Effector memory CD4-positive, alpha-beta T cell (primary cell): Measurements from ENCODE around the gene CR1.
"Not testable (repeated sequence)": the region's sequence is repeated elsewhere in the genome, so short reads cannot be mapped to it uniquely, and the experiment has no call there.

Experiments
- DNase-seq, 3 donors: peaks; one replicate each; pipeline ENCODE4 v3.0.0-alpha.2; 2020
- H3K27ac ChIP-seq: 2 replicates; pipeline ENCODE4 v1.7.0; 2013; ENCODE audit warnings: mild to moderate bottlenecking, low read length, moderate library complexity; ENCODE audit not compliant: insufficient read depth, poor library complexity, severe bottlenecking
- H3K27me3 ChIP-seq: replicated peaks from 2 replicates; pipeline ENCODE4 v1.7.0; 2013; ENCODE audit warnings: mild to moderate bottlenecking, low read length; ENCODE audit not compliant: insufficient read depth, control insufficient read depth, poor library complexity, severe bottlenecking
- H3K36me3 ChIP-seq: 2 replicates; pipeline ENCODE4 v1.7.0; 2013; ENCODE audit warnings: mild to moderate bottlenecking, low read length, moderate library complexity; ENCODE audit not compliant: control insufficient read depth, insufficient read depth
- H3K4me1 ChIP-seq: 2 replicates; pipeline ENCODE4 v1.7.0; 2013; ENCODE audit warnings: low read length, mild to moderate bottlenecking; ENCODE audit not compliant: control insufficient read depth, insufficient read depth, poor library complexity, severe bottlenecking
- H3K4me3 ChIP-seq: 2 replicates; pipeline ENCODE4 v1.7.0; 2013; ENCODE audit warnings: low read length, low read depth, mild to moderate bottlenecking; ENCODE audit not compliant: insufficient read depth, poor library complexity, severe bottlenecking
- H3K9me3 ChIP-seq: 2 replicates; pipeline ENCODE4 v1.7.0; 2013; ENCODE audit warnings: mild to moderate bottlenecking, low read length, moderate library complexity; ENCODE audit not compliant: control insufficient read depth

Gene CR1

GRCh38 chr1:207612762-207613161, 116.8 kb downstream of the CR1 start:
- Histone ChIP-seq H3K36me3 (no peaks in the 10 kb centered on the region), H3K27me3 (no peaks in the 10 kb centered on the region), H3K27ac (no peak overlapping the region), H3K4me3 (no peak overlapping the region), H3K4me1 (no peaks in the 10 kb centered on the region), H3K9me3 (no peaks in the 10 kb centered on the region)
- no peak for DNase-seq

- no peaks in the 10 kb centered on the region for H3K9me3 ChIP-seq
- no peak overlapping the region for H3K4me3 ChIP-seq
- H3K36me3 ChIP-seq = no peaks in the 10 kb centered on the region
- H3K27ac ChIP-seq = no peak overlapping the region
- H3K4me1 ChIP-seq = no peaks in the 10 kb centered on the region
- DNase-seq = no peak
- H3K27me3 ChIP-seq = no peaks in the 10 kb centered on the region
Measured at GRCh38 chr1:207619871-207620542, 124.0 kb downstream of the CR1 start.

- Histone ChIP-seq H3K9me3 (no peaks in the 10 kb centered on the region), H3K27me3 (no peaks in the 10 kb centered on the region), H3K4me3 (no peak overlapping the region), H3K27ac (no peak overlapping the region), H3K36me3 (no peaks in the 10 kb centered on the region), H3K4me1 (no peaks in the 10 kb centered on the region)
- DNase-seq = no peak
Measured at GRCh38 chr1:207620543-207620893, 124.6 kb downstream of the CR1 start.

- not testable (repeated sequence) for H3K27ac ChIP-seq, H3K4me3 ChIP-seq, H3K4me1 ChIP-seq, H3K27me3 ChIP-seq, DNase-seq, H3K9me3 ChIP-seq, H3K36me3 ChIP-seq
Measured at GRCh38 chr1:207625504-207626071, 129.6 kb downstream of the CR1 start.

- Histone ChIP-seq H3K4me1 (no peaks in the 10 kb centered on the region), H3K4me3 (no peak overlapping the region), H3K27ac (no peak overlapping the region), H3K27me3 (no peaks in the 10 kb centered on the region), H3K9me3 (no peaks in the 10 kb centered on the region), H3K36me3 (no peaks in the 10 kb centered on the region)
- no peak for DNase-seq
Measured at GRCh38 chr1:207626972-207627337, 131.0 kb downstream of the CR1 start.

GRCh38 chr1:207627496-207627895, 131.5 kb downstream of the CR1 start:
- no peaks in the 10 kb centered on the region for H3K36me3 ChIP-seq
- H3K27ac ChIP-seq = no peak overlapping the region
- H3K4me1 ChIP-seq = no peaks in the 10 kb centered on the region
- no peak for DNase-seq
- H3K27me3 ChIP-seq = no peaks in the 10 kb centered on the region
- H3K9me3 ChIP-seq = no peaks in the 10 kb centered on the region
- H3K4me3 ChIP-seq = no peak overlapping the region

GRCh38 chr1:207628776-207629175, 132.8 kb downstream of the CR1 start:
- no peak for DNase-seq
- Histone ChIP-seq H3K4me1 (no peaks in the 10 kb centered on the region), H3K27me3 (no peaks in the 10 kb centered on the region), H3K4me3 (no peak overlapping the region), H3K9me3 (no peaks in the 10 kb centered on the region), H3K36me3 (no peaks in the 10 kb centered on the region), H3K27ac (no peak overlapping the region)

- Histone ChIP-seq H3K4me1 (no peaks in the 10 kb centered on the region), H3K27me3 (no peaks in the 10 kb centered on the region), H3K27ac (no peak overlapping the region), H3K4me3 (no peak overlapping the region), H3K9me3 (no peaks in the 10 kb centered on the region), H3K36me3 (no peaks in the 10 kb centered on the region)
- DNase-seq = no peak
Measured at GRCh38 chr1:207631137-207631536, 135.2 kb downstream of the CR1 start.

- Histone ChIP-seq H3K4me1 (no peaks in the 10 kb centered on the region), H3K4me3 (no peak overlapping the region), H3K9me3 (no peaks in the 10 kb centered on the region), H3K27ac (no peak overlapping the region), H3K36me3 (no peaks in the 10 kb centered on the region), H3K27me3 (no peaks in the 10 kb centered on the region)
- DNase-seq = no peak
Measured at GRCh38 chr1:207633226-207633625, 137.3 kb downstream of the CR1 start.

GRCh38 chr1:207633699-207634289, 137.8 kb downstream of the CR1 start:
- not testable (repeated sequence) for DNase-seq, H3K4me3 ChIP-seq, H3K9me3 ChIP-seq

More at GRCh38 chr1:207633699-207634289, 137.8 kb downstream of the CR1 start:
- H3K36me3 ChIP-seq, H3K27ac ChIP-seq, H3K27me3 ChIP-seq, H3K4me1 ChIP-seq: not testable (repeated sequence)
